Inferior parietal cortex (tissue), 1 donor: ENCODE measurements around the gene RAB27A.
"Not testable (repeated sequence)": the region's sequence is repeated elsewhere in the genome, so short reads cannot be mapped to it uniquely, and the experiment has no call there.

Experiments
- DNase-seq: peaks from one replicate; pipeline ENCODE4 v3.0.0-alpha.2; 2016; ENCODE audit errors: extremely low spot score

Gene RAB27A

GRCh38 chr15:55281517-55282228 is 7.9 kb downstream of the RAB27A start:
- DNase-seq: no peak

- DNase-seq: not testable (repeated sequence)
These were observed 9.0 kb downstream of the RAB27A start for GRCh38 chr15:55280589-55280988.

- DNase-seq: no peak
These were observed 9.8 kb downstream of the RAB27A start for GRCh38 chr15:55279746-55280351.

DNA sequence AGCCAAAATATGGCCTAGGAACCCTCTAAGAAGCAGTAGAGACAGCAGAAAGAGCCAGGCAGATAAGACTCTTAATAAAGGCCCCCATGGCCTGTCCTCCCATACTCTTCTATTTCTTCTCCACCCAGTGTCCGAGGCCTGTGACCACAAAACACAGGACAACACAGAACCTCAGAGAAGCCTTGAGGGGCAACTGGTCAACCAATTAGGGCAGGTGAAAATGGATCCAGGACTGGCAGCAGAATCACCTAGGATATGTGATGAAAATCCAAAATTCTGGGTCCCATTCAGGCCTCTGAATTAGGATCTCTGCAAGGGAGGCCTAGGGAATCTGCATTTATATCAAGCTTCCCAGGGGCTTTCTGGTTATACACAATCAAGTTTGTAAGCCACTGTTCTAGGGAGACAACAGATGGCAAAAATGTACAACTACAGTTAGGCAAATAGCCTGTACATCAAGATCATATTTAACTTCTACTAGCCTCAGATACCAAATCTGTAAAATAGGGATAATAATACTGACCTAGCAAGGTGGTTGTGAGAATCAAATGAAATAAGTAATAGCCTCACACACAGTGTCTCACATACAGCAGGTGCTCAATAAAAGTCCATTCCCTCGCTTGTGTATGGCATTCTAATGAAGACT is 10.4 kb downstream of the RAB27A start:
- DNase-seq: no peak

- DNase-seq: no peak
These were observed 11.9 kb downstream of the RAB27A start for GRCh38 chr15:55277715-55278114.

- DNase-seq: no peak
These were observed 12.5 kb downstream of the RAB27A start for GRCh38 chr15:55277116-55277564.

GRCh38 chr15:55276324-55276723 is 13.3 kb downstream of the RAB27A start:
- no peak for DNase-seq

DNA sequence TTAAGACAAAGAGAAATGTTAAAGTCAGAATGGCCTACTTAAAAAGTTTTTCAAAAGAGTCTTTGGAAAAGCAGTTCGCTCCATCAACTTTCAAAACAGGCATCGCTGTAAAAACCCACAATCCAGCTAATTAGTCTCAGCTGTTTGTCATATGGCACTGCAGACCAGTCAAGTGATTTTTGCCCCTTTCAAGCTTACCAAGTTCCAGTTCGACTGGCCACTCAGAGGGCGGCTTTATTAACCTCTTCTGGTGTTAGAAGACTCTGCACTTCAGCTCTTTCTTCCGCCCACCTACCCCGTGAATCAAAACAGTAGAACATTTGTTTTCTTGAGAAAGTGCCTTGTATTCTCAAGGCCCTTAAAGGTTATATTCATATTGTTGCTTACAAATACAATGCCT is 19.3 kb downstream of the RAB27A start:
- DNase-seq: no peak

GRCh38 chr15:55268176-55268695 is 21.4 kb downstream of the RAB27A start:
- no peak for DNase-seq

GRCh38 chr15:55267401-55268175 is 22.0 kb downstream of the RAB27A start:
- no peak for DNase-seq

GRCh38 chr15:55266547-55266946 is 23.1 kb downstream of the RAB27A start:
- DNase-seq: no peak

DNA sequence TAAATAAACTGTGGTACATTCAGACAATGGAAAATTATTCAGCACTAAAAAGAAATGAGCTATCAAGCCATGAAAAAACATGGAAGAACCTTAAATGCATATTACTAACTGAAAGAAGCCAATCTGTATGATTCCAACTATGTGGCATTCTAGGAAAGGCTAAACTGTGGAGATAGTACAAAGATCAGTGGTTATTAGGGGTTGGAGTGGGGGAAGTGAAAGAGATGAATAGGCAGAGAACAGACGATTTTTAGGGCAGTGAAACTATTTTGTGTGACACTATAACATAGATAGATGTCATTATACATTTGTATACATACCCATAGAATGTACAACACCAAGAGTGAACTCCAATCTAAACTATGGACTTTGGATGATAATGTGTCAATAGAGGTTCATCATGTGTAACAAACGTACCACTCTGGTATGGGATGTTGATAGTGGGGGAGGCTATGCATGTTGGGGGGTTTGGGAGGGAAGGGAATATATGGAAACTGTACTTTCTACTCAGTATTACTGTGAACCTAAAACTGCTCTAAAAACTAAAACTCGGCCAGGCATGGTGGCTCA is 29.0 kb downstream of the RAB27A start:
- DNase-seq: no peak

- no peak for DNase-seq
These were observed 31.7 kb downstream of the RAB27A start for GRCh38 chr15:55257938-55258337.

GRCh38 chr15:55257012-55257670 is 32.5 kb downstream of the RAB27A start:
- DNase-seq: no peak

GRCh38 chr15:55256281-55257011 is 33.2 kb downstream of the RAB27A start:
- DNase-seq: no peak

DNA sequence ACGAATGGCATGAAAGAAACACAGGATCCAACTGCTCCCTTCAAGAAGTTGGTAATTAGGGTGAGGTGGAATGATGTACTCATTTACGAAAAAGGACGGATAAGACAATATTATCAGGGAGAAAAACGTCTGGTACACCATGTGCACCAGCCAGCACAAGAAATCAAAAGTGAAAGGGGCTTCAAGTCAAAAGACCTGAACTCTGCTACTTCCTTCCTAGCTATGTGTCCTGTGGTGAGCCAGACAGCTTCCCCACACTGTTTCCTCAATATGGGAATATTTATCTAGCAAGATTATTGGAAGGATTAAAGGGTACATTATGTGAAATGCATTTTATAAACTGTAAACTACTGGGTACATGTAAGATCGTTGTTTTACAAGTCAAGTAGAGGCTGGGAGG is 33.9 kb downstream of the RAB27A start:
- no peak for DNase-seq

GRCh38 chr15:55254916-55255679 is 34.5 kb downstream of the RAB27A start:
- DNase-seq: no peak

GRCh38 chr15:55253580-55253979 is 36.0 kb downstream of the RAB27A start:
- DNase-seq: no peak

DNA sequence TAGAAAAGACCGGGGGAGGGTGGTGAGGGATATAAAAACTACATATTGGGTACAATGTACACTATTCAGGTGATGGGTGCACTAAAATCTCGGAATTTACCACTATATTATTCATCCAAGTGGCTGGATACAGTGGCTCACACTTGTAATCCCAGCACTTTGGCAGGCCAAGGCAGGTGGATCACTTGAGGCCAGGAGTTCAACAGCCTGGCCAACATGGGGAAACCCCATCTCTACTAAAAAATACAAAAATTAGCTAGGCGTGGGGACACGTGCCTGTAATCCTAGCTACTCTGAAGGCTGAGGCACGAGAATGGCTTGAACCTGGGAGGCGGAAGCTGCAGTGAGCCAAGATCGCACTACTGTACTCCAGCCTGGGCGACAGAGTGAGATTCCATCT is 37.4 kb downstream of the RAB27A start:
- not testable (repeated sequence) for DNase-seq

GRCh38 chr15:55250941-55251340 is 38.7 kb downstream of the RAB27A start:
- DNase-seq: no peak
